Measurements from ENCODE around the gene LGALS9.

DNA sequence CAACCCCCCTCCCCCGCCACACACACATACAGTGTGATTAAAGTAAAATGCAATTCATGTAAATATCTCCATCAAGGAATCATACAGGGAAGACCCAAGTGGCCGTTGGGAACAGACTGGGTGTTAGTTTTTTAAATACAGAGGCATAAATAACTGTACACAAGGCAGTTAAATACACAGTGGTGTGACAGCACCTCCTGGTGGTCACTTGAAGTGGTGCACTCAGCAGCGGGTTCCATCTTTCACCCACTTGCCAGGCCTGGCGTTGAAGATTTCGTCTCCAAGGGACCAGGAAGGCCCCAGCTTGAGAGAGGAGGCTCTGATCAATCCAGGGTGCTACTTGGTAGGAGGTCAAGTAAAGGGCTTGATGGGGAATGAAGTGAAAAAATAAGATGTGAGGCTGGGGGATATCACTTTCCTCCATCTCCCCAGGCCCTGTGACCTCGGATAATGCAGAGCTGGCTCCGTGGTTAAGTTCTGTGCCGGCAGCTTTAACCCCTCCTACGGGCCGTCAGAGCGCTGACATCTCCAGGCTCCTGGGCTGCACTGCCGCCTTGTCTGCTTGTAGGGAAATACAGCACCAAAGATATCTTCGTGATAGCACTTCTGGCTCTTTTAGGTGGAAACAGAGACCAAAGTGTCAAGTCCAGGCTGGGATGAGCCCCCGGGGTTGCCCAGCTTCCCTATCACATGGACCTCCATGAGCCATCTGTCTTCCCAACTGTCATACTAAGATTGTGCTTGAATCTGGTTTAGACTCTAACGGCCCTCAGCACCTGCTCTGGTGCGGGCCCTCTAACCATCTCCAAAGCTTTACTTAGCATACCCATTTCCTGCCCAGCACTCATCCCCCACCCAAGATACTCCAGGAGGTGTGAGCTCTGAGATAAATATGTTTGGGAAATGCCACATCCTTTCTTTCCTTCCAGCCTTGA, 20.7 kb downstream of the LGALS9 start:
- TF ChIP-seq, protein P1, sequence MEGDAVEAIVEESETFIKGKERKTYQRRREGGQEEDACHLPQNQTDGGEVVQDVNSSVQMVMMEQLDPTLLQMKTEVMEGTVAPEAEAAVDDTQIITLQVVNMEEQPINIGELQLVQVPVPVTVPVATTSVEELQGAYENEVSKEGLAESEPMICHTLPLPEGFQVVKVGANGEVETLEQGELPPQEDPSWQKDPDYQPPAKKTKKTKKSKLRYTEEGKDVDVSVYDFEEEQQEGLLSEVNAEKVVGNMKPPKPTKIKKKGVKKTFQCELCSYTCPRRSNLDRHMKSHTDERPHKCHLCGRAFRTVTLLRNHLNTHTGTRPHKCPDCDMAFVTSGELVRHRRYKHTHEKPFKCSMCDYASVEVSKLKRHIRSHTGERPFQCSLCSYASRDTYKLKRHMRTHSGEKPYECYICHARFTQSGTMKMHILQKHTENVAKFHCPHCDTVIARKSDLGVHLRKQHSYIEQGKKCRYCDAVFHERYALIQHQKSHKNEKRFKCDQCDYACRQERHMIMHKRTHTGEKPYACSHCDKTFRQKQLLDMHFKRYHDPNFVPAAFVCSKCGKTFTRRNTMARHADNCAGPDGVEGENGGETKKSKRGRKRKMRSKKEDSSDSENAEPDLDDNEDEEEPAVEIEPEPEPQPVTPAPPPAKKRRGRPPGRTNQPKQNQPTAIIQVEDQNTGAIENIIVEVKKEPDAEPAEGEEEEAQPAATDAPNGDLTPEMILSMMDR (IDR thresholded peaks at IDR 0.05; ENCODE audit: borderline replicate concordance, extremely low read depth, low read length, poor library complexity, severe bottlenecking): peak; percentile 77
- TF ChIP-seq EZH2 (IDR thresholded peaks at IDR 0.05; ENCODE audit: borderline replicate concordance, low read depth, low read length, severe bottlenecking): no peak
